Activated CD4-positive, alpha-beta T cell treated with anti-CD3 and anti-CD28 coated beads, Interleukin-10, Interleukin-2, amounts not matched to agents 100 ng/mL and 50 ng/mL, durations not matched to agents 16 hours and 8 hours (primary cell): ENCODE results near the gene CELSR2.

Source experiments
- DNase-seq: peaks from one replicate; pipeline ENCODE4 v3.0.0-alpha.2; 2020

The CELSR2 gene

DNA sequence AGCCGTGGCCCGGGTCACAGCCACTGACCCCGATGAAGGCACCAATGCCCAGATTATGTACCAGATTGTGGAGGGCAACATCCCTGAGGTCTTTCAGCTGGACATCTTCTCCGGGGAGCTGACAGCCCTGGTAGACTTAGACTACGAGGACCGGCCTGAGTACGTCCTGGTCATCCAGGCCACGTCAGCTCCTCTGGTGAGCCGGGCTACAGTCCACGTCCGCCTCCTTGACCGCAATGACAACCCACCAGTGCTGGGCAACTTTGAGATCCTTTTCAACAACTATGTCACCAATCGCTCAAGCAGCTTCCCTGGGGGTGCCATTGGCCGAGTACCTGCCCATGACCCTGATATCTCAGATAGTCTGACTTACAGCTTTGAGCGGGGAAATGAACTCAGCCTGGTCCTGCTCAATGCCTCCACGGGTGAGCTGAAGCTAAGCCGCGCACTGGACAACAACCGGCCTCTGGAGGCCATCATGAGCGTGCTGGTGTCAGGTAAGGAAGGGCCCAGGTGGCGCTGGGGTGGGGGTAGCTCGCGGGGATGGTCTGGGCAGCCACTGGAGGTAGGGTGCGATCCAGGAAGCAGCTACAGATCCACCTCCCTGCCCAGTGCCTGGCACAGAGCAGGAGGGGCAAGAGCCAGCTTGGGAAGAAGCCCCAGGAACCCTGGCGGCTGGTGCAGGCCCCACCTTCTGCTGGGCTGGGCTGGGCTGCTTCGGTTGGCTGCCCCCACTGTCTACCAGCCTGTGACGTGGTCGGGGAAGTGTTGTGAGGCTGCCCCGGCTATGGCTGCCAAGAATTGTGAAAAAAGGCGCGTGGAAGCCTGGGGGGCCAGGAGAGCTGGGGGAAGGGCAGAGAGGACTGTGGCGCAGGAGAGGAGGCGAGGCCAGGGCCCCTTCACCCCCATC lies 3.8 kb downstream of the CELSR2 start:
- no peak for DNase-seq

GRCh38 chr1:109253803-109254620 lies 4.7 kb downstream of the CELSR2 start:
- DNase-seq: no peak

- DNase-seq: no peak
Observed at GRCh38 chr1:109254621-109255096, 5.3 kb downstream of the CELSR2 start.

DNA sequence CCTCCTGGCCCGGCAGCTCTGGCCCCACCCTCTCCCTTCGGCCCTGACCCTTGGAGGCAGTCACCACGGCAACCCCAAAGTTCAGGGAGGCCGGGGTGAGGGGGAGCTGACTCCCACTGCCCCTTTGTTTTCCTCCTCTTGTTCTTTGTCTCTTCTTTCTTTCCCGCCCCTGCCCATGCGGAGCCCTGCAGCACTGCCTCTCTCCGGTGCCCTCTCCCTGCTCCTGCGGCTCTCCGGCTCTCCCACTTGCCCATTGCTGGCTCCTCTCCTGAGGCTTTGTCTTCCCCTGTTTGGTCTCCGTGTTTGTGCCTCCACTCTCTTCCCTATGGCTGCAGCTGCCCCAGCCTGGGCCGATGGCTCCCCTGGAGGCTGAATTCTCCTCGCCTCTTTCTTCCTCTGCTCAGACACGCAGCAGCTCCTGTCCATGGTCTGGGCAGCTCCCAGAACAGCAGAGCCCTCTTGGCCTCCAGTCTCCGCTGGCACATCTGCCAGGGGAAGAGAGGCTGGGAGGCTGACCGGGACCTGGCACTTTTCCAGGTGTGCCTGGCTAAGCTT lies 5.8 kb downstream of the CELSR2 start:
- DNase-seq: no peak

- no peak for DNase-seq
Observed at GRCh38 chr1:109255678-109256077, 6.3 kb downstream of the CELSR2 start.

- no peak for DNase-seq
Observed at GRCh38 chr1:109256085-109256484, 6.7 kb downstream of the CELSR2 start.

DNA sequence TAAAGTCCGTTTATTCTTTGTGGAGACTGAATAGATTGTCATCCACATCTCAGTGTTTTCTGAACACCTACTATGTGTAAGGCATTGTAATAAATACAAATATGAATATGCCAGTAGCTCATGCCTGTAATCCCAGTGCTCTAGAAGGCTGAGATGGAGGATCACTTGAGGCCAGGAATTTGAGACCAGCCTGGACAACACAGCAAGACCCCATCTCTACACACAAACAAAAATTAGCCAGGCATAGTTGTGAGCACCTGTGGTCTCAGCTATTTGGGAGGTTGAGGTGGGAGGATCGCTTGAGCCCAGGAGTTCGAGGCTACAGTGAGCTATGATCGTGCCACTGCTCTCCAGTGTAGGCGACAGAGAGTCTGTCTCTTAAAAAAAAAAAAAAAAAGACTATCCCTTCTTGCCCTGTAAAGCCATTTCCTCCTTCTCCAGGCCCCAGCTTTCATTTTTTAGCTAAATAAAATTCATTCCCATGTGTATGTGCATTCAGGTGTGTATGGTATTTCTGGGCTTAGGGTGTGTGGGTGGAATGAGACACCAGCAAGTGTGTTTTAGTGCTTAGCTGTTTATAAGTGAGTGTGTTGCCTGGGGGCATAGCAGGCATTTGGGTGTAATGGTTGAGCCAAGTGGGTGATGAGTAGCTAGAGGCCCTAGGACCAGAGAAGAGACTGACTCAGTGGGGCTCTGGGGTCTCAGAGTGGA lies 7.8 kb downstream of the CELSR2 start:
- no peak for DNase-seq

- DNase-seq: no peak
Observed at GRCh38 chr1:109257682-109258421, 8.5 kb downstream of the CELSR2 start.

GRCh38 chr1:109258481-109259466 lies 9.4 kb downstream of the CELSR2 start:
- DNase-seq: no peak

DNA sequence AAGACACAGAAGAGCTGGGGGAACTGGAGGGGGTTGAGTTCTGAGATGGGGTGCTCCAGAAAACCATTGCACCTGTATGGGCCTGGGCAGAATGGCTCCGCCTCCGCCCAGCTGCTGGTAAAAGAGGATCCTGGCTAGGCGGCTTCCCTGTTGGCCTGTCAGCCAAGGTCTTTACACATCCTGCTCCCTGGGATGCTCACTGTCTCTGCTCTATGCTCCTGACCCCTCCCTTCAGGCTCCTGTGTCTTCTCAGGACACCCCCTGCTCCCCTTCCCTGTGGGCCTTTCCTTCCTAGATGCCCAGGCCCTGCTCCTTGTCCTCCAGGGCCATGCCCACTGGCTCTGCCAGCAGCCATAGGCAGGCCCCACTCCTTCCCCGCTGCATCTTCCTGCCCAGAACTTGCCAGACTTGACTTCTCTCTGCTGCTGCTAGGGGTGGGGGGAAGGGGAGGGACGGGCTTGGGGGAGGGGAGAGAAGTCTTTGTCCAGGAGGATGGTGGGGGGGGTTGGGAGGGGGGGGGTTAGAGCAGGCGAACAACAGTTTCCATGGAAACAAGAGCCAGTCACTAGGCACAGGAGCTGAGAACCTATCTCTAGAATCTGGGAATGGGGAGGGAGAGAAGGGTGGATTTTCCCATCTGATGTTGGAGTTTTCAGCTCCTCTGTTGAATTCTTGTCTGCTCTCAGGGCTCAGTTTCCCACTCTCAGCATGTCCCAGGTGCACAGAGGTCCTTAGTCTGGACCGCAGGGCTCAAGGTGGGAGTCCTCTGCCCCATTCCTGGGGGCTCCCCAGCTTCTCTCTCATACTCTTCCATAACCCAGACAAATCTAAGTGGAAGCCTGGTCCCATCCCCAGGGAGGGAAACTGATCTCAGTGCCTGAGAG lies 10.6 kb downstream of the CELSR2 start:
- DNase-seq: no peak

GRCh38 chr1:109261006-109261405 lies 11.7 kb downstream of the CELSR2 start:
- DNase-seq: no peak

DNA sequence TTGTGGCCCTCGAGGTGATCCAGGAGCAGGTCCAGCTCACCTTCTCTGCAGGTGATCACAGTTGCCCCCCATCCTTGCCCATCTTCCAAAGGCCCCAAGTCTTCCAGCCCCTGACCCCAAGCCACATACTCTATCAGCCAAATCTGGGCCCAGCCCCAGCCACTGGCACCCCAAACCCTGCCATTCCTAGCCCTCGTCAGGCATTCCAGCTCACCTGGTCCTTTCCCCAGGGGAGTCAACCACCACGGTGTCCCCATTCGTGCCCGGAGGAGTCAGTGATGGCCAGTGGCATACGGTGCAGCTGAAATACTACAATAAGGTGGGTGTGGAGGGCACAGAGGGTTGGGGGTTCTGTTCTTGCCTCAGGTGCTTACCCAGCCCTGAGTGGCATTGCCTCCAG lies 12.2 kb downstream of the CELSR2 start:
- DNase-seq: no peak

- no peak for DNase-seq
Observed at GRCh38 chr1:109262231-109263055, 13.1 kb downstream of the CELSR2 start.

GRCh38 chr1:109263234-109263596 lies 13.9 kb downstream of the CELSR2 start:
- no peak for DNase-seq

DNA sequence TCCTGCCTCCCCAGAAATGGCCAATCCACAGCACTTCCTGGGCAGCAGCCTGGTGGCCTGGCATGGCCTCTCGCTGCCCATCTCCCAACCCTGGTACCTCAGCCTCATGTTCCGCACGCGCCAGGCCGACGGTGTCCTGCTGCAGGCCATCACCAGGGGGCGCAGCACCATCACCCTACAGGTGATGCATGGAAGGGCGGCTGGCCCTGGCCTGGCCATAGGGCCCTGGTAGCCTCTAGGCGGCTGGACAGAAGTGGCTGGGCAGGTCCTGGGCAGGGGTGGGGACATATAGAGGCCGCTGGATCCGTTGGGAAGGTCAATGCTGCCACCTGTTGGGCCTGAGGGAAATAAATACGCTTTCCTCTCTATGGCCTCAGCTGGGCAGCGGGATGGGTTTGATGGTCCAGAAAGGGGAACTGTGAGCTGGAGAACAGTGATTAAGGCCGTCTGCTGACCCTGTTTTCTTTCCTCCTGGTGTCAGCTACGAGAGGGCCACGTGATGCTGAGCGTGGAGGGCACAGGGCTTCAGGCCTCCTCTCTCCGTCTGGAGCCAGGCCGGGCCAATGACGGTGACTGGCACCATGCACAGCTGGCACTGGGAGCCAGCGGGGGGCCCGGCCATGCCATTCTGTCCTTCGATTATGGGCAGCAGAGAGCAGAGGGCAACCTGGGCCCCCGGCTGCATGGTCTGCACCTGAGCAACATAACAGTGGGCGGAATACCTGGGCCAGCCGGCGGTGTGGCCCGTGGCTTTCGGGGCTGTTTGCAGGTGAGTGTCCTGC lies 14.4 kb downstream of the CELSR2 start:
- peak; percentile 81 for DNase-seq

- DNase-seq: no peak
Observed at GRCh38 chr1:109264379-109264755, 15.0 kb downstream of the CELSR2 start.

- DNase-seq: no peak
Observed at GRCh38 chr1:109265016-109265415, 15.7 kb downstream of the CELSR2 start.

DNA sequence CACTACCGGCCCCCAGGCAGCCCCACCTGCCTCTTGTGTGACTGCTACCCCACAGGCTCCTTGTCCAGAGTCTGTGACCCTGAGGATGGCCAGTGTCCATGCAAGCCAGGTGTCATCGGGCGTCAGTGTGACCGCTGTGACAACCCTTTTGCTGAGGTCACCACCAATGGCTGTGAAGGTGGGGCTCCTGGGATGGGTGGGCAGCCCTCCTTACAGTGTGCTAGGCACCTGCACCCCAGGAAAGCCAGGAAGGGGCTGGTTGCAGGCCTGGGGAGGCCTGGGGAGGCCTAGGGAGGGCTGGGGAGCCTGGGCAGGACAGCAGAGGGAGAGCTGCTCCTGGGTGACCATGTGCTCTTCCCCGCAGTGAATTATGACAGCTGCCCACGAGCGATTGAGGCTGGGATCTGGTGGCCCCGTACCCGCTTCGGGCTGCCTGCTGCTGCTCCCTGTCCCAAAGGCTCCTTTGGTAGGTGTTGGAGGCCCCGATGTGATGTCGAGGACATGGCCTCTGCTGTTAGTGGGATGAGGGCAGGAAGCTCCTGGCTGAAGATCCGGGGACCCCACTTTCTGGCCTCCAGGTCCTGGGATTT lies 16.5 kb downstream of the CELSR2 start:
- no peak for DNase-seq
